ENCODE results near the gene RMND5B. TPM values are rescaled to one million over a fixed set of nuclear protein-coding genes. Genes with fewer than 3 reads are reported as not detected.

RMND5B gene
- total RNA-seq, 4 donors from 2014 or later: 22.9 to 37.5 (median 27.7) TPM

DNA sequence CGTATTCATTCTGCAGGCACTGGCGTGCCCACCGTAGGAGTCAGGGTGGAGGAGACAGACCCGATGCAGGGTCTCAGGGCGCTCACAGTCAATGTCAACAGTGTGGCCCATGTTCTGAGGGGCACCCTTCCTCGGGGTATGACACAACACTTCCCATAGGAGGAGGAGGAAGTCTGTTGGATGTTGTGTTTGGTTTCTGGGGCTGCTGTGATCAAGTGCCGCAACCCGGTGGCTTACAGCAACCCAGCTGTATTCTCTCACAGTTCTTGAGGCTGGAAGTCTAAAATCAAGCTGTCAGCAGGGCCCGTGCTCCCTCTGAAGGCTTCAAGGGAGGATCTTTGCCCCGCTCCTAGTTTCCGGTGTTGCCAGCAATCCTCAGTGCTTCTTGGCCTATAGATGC, 67.9 kb downstream of the RMND5B start:
- no peak for ATAC-seq (ENCODE audit: low FRiP score)
- DNase-seq (ENCODE audit: low spot score): peak; percentile 14
- TF ChIP-seq, protein P1, sequence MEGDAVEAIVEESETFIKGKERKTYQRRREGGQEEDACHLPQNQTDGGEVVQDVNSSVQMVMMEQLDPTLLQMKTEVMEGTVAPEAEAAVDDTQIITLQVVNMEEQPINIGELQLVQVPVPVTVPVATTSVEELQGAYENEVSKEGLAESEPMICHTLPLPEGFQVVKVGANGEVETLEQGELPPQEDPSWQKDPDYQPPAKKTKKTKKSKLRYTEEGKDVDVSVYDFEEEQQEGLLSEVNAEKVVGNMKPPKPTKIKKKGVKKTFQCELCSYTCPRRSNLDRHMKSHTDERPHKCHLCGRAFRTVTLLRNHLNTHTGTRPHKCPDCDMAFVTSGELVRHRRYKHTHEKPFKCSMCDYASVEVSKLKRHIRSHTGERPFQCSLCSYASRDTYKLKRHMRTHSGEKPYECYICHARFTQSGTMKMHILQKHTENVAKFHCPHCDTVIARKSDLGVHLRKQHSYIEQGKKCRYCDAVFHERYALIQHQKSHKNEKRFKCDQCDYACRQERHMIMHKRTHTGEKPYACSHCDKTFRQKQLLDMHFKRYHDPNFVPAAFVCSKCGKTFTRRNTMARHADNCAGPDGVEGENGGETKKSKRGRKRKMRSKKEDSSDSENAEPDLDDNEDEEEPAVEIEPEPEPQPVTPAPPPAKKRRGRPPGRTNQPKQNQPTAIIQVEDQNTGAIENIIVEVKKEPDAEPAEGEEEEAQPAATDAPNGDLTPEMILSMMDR (IDR thresholded peaks at IDR 0.05): no peak

DNA sequence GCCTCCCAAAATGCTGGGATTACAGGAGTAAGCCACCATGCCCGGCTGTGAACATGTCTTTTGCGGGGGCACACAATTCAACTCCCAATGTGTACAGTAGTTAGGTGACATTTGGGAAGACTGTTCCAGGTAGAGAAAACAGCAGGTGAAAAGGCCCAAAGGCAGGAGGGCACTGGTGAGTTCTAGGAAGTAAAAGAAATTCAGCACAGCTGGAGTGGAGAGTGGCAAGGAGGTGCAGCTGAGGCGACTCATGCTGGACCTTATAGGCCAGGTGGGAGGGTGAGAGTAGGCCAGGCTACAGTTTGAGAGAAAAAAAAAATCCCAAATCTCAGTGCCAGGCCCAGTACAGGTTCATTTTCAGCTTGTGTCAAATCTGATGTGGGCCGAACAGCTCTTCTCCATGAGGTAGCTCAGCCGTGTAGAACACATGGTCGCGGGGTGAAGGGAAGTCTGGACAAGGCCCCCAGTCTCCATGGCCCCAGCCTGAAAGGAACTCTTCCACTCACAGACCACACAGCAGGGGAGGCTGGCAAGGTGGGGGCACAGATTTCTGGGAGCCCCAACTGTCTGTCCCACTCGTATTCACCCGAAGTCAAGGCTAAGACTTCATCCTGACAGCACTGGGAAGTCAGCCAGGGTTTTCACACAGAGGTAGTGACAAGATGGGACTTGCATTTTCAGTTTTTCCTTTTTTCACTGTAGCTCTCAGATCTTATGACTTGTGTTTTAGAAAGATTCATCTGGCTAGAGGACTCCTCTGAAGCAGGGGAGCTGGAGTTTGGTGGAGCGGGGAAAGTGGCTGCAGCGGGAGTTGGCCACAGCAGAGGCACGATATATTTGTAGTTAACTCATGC, 69.0 kb downstream of the RMND5B start:
- no peak for ATAC-seq (ENCODE audit: low FRiP score)
- TF ChIP-seq, protein P1 (IDR thresholded peaks at IDR 0.05): no peak
- DNase-seq (ENCODE audit: low spot score): peak; percentile 16

Other genes starting within 250 kb of the RMND5B start
- not detected for gene PROP1, start 134.8 kb upstream of the RMND5B start, total RNA-seq
- gene N4BP3, start 17.5 kb upstream of the RMND5B start, total RNA-seq: 1 to 10 TPM in 2 of 4 donors, under 1 TPM in 2; 0.84 to 3.5 (median 1.4) TPM
- 100 to 1,000 TPM; 173 to 241 (median 221) TPM for gene NHP2, start 22.9 kb downstream of the RMND5B start, total RNA-seq
- not detected for gene GMCL2, start 56.4 kb downstream of the RMND5B start, total RNA-seq
- 100 to 1,000 TPM in 1 of 4 donors, 10 to 100 TPM in 3; 77.2 to 204 (median 88.6) TPM for gene HNRNPAB, start 73.5 kb downstream of the RMND5B start, total RNA-seq
- 100 to 1,000 TPM in 1 of 4 donors, 10 to 100 TPM in 3; 62.3 to 104 (median 82.0) TPM for gene PHYKPL, start 101.8 kb downstream of the RMND5B start, total RNA-seq

Measured in omental fat pad (tissue), 4 donors.